ENCODE data around the gene ERBB4.

DNA sequence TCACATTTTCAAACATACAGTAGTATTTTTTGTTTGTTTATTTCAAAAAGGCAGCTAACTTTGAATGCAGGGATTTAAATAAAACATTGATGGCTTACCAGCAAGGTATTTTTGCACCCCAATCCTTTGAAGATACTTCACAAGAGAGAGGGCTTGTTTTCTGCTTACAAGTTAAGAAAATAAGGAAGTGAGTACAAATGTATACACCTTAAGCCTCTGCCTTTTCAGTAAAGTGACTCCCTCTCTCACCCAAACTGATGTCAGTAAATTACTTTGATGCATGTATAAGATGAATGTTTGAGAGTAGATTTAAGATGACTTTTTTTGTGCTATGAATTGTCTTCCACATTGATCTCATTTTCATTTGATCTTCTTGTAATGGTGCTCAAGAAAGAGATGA lies 1162.2 kb downstream of the ERBB4 start:
- TF ChIP-seq, protein P1, sequence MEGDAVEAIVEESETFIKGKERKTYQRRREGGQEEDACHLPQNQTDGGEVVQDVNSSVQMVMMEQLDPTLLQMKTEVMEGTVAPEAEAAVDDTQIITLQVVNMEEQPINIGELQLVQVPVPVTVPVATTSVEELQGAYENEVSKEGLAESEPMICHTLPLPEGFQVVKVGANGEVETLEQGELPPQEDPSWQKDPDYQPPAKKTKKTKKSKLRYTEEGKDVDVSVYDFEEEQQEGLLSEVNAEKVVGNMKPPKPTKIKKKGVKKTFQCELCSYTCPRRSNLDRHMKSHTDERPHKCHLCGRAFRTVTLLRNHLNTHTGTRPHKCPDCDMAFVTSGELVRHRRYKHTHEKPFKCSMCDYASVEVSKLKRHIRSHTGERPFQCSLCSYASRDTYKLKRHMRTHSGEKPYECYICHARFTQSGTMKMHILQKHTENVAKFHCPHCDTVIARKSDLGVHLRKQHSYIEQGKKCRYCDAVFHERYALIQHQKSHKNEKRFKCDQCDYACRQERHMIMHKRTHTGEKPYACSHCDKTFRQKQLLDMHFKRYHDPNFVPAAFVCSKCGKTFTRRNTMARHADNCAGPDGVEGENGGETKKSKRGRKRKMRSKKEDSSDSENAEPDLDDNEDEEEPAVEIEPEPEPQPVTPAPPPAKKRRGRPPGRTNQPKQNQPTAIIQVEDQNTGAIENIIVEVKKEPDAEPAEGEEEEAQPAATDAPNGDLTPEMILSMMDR (IDR thresholded peaks at IDR 0.05), result no peak
- TF ChIP-seq POLR2AphosphoS5 (IDR thresholded peaks at IDR 0.05), result no peak

Measured in transverse colon (tissue), 4 donors.